Ovary (tissue), 9 donors: ENCODE data around the gene DHRS11. TPM values are rescaled to one million over a fixed set of nuclear protein-coding genes. Genes with fewer than 3 reads are reported as not detected.
A peak's percentile ranks its signal among the peaks of the same experiment; 100 is the strongest.
"Not testable (repeated sequence)": the region's sequence is repeated elsewhere in the genome, so short reads cannot be mapped to it uniquely, and the experiment has no call there.

Experiments used
- DNase-seq, 5 donors: peaks; one replicate each; pipeline ENCODE4 v3.0.0-alpha.2; 2019 to 2020
- H3K27ac ChIP-seq, 2 donors: fragments of 200-600 bp; one replicate each; pipeline versions ENCODE4 v1.5.1 to v1.8.0; 2019 to 2022
- H3K27me3 ChIP-seq: fragments of 200-600 bp; one replicate; pipeline ENCODE4 v1.8.0; 2022
- H3K36me3 ChIP-seq: fragments of 200-600 bp; sonication (generic); one replicate; pipeline ENCODE4 v1.5.1; 2019
- H3K4me1 ChIP-seq: one replicate; pipeline ENCODE4 v1.8.1; 2013; ENCODE audit warnings: mild to moderate bottlenecking, moderate library complexity; ENCODE audit not compliant: insufficient read depth
- H3K4me3 ChIP-seq: fragments of 200-600 bp; sonication (generic); one replicate; pipeline ENCODE4 v1.5.1; 2017
- H3K9me3 ChIP-seq, 2 donors: fragments of 200-600 bp in 1 of 2; sonication (generic) in 1 of 2; one replicate each; pipeline versions ENCODE4 v1.5.1 to v1.8.1; 2013 to 2019; ENCODE audit warnings: mild to moderate bottlenecking in 1 of 2, moderate library complexity in 1 of 2
- EP300 ChIP-seq: sonication (generic); formaldehyde crosslinking; IDR thresholded peaks from one replicate; pipeline ENCODE4 v1.6.1; 2017; ENCODE audit warnings: antibody characterized with exemption
- POLR2A ChIP-seq: fragments of 450-650 bp; IDR thresholded peaks from one replicate; pipeline ENCODE4 v1.6.1; 2017; ENCODE audit warnings: antibody characterized with exemption, mild to moderate bottlenecking, moderate library complexity
- WGBS, 3 donors: extraction: QIAGEN DNeasy Blood & Tissue Kit in 1 of 3; methylation state at CpG; one replicate each; pipeline versions ENCODE4 v1.1.5 to v1.1.7; 2013 to 2017; 5-methylcytosine and 5-hydroxymethylcytosine counted together
- intact Hi-C, 4 donors: fragments of 100-400 bp; cut with DNase I; formaldehyde crosslinking; loops; one replicate each; pipeline versions ENCODE4 v1.11.0 to v1.15.1; 2022 to 2023
- polyA plus RNA-seq, 2 donors: library from polyadenylated mRNA; stranded (reverse); fragments of 200-250 nt in 1 of 2; fragments of 350-450 nt in 1 of 2; fragmentation: Illumina TruSeq in 1 of 2; extraction: RNeasy Lipid Tissue Mini Kit (QIAGEN cat#74804) in 1 of 2; gene quantifications; one replicate each; pipeline ENCODE4 v1.2.3, GENCODE V29; 2013 to 2014
- total RNA-seq, 7 donors: library from RNA; depleted of rRNA in 2 of 7; stranded (reverse); fragments of >200 nt in 2 of 7; fragmentation: NEBNext Ultra II Directional in 3 of 7; extraction: Animal tissue kit (Norgen Biotek cat#: 25700) in 3 of 7; gene quantifications; one replicate each; pipeline versions ENCODE4 v1.1.0 to v1.2.4, GENCODE V29; 2016 to 2023
- TF ChIP-seq, protein P1 (sequence below), 3 donors: fragments of 450-650 bp in 2 of 3; fragments of 200-600 bp in 1 of 3; IDR thresholded peaks; one replicate each; pipeline versions ENCODE4 v1.5.1 to v1.8.0; 2016 to 2022; ENCODE audit warnings: antibody characterized with exemption in 3 of 3, mild to moderate bottlenecking in 1 of 3
- donor health status: DM: no; HTN: no; CAD: no; lungs with moderate emphysema.
- donor health status: DM: no; HTN: no; CAD: no.
- donor health status: Bipolar disorder and iron deficiency.
- donor health status: DM: yes; HTN: yes; CAD: no.
- donor health status: DM: no; HTN: no; CAD: no.
- donor health status: DM: yes; HTN: yes; CAD: no.

DHRS11 gene
- total and polyA plus RNA-seq, 9 donors, result 3.0 to 10.2 (median 6.6) TPM

DNA sequence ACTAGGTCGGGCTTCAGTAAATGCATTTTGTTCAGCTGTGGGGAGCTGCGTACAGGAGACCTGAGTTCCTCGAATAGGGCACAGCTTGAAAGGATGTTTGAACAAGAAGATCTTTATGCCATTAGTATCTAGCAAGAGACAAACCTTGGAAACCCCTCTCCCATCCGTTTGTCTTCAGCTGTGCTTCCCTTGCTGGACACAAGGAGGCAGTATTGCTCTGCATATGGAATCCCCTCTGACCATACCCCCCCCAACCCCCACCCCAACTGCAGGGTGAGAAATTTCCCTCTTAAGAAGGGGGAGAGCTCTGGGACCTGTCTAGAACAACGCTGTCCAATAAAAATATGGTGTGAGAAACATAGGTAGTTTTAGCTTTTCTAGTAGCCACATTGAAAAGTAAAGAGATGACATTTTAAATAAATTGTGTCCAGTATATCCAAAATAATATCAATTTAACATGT lies 11.3 kb downstream of the DHRS11 start:
- WGBS, 3 donors, result 11 to 20% (median 18%) methylated on average over 5 of the region's 5 CpGs
- H3K4me1 ChIP-seq, result peaks cover 5% of the 10 kb centered on the region
- no peaks in the 10 kb centered on the region for H3K27me3 ChIP-seq
- H3K4me3 ChIP-seq, result peak overlapping the region; percentile 80
- intact Hi-C loops, result no loop called here
- no peaks in the 10 kb centered on the region for H3K36me3 ChIP-seq
- no peaks in the 10 kb centered on the region for H3K9me3 ChIP-seq
- no peak overlapping the region for H3K27ac ChIP-seq
- DNase-seq, result peak; percentile 35 to 68 (median 53)
- TF ChIP-seq EP300 (no peak), POLR2A (no peak)
- TF ChIP-seq, protein P1, sequence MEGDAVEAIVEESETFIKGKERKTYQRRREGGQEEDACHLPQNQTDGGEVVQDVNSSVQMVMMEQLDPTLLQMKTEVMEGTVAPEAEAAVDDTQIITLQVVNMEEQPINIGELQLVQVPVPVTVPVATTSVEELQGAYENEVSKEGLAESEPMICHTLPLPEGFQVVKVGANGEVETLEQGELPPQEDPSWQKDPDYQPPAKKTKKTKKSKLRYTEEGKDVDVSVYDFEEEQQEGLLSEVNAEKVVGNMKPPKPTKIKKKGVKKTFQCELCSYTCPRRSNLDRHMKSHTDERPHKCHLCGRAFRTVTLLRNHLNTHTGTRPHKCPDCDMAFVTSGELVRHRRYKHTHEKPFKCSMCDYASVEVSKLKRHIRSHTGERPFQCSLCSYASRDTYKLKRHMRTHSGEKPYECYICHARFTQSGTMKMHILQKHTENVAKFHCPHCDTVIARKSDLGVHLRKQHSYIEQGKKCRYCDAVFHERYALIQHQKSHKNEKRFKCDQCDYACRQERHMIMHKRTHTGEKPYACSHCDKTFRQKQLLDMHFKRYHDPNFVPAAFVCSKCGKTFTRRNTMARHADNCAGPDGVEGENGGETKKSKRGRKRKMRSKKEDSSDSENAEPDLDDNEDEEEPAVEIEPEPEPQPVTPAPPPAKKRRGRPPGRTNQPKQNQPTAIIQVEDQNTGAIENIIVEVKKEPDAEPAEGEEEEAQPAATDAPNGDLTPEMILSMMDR (IDR thresholded peaks at IDR 0.05), result peak in 2 of 3 donors; percentile 31 to 33

DNA sequence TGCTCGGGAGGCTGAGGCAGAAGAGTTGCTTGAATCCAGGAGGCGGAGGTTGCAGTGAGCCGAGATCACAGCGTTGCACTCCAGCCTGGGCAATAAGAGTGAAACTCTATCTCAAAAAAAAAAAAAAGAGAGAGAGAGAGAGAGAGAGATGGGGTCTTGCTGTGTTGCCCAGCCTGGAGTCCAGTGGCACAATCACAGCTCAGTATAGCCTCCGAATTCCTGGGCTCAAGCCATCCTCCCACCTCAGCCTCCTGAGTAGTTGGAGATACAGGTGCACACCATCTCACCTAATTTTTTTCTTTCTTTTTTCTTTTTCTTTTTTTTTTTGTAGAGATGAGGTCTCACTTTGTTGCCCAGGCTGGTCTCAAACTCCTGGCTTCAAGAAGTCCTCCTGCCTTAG lies 13.3 kb downstream of the DHRS11 start:
- intact Hi-C loops, H3K4me1 ChIP-seq, H3K4me3 ChIP-seq, H3K36me3 ChIP-seq, H3K9me3 ChIP-seq, H3K27ac ChIP-seq, H3K27me3 ChIP-seq, DNase-seq: not testable (repeated sequence)
- 94 to 97% (median 96%) methylated on average over 5 of the region's 5 CpGs for WGBS, 3 donors

DNA sequence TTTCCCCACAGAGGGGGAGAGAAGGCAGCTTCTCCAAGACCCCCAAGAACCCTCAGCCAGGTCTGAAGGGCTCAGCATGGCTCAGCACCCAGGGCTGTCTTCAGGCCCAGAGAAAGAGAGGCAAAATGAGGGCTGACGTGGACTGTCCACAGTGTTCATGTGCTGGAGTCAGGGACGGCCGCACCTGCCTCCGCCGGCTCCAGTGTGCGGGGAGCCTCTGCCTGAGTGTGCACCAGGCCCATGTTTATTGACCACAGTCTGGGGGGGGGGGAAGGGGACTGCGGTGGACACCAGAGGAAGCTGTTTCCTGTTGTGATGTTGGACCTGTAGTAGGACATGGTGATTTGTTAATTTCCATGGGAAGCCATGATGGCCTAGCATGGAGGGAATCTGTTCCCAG lies 16.6 kb downstream of the DHRS11 start:
- DNase-seq, result no peak
- no peaks in the 10 kb centered on the region for H3K27me3 ChIP-seq
- no peak overlapping the region for H3K27ac ChIP-seq
- H3K9me3 ChIP-seq, result no peaks in the 10 kb centered on the region
- H3K4me1 ChIP-seq, result peaks cover 5% of the 10 kb centered on the region
- TF ChIP-seq, protein P1 (IDR thresholded peaks at IDR 0.05), result no peak
- intact Hi-C loops, result no loop called here
- no peaks in the 10 kb centered on the region for H3K36me3 ChIP-seq
- 80 to 82% (median 81%) methylated on average over 7 of the region's 7 CpGs for WGBS, 3 donors
- H3K4me3 ChIP-seq, result no peak overlapping the region

DNA sequence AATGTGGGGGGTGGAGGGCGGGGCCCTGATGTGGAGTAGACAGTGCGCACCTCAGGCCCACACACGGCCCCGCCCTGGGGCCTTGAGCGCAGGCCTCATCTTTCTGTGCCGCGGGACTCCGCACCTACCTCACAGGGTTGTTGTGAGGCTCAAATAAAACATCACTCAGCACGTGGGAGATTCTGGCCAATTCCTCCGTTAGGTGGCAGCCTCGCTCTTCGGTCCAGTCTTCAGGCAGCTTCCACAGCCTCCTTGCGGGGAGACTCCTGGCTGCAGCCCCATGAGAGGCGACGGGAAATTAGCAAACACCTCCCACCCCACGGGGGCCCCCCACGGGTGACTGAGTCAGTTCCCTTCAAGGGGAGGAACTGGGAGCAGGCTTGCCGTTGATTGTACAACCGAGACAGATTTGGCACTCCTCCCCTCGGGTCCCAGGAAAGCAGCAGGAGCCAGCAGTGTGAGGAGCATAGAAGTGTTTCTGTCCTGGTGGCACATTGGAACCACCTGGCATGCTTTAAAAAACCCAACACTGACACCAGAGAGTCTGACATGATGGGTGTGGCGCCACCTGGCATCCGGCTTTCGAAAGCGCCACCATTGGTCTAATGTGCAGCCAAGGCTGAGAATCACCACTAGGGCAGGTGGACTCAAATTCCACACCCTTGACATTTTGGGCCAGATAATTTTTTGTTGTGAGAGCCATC lies 17.3 kb downstream of the DHRS11 start:
- Histone ChIP-seq H3K4me1 (peaks cover 5% of the 10 kb centered on the region), H3K9me3 (no peaks in the 10 kb centered on the region), H3K27me3 (no peaks in the 10 kb centered on the region), H3K4me3 (no peak overlapping the region), H3K36me3 (no peaks in the 10 kb centered on the region), H3K27ac (no peak overlapping the region)
- intact Hi-C loops, result no loop called here
- no peak for TF ChIP-seq EP300
- TF ChIP-seq, protein P1 (IDR thresholded peaks at IDR 0.05), result peak in 1 of 3 donors; percentile 14
- 23 to 36% (median 33%) methylated on average over 16 to 24 of the region's 24 CpGs for WGBS, 3 donors
- peak; percentile 53 to 66 (median 60) for DNase-seq

DNA sequence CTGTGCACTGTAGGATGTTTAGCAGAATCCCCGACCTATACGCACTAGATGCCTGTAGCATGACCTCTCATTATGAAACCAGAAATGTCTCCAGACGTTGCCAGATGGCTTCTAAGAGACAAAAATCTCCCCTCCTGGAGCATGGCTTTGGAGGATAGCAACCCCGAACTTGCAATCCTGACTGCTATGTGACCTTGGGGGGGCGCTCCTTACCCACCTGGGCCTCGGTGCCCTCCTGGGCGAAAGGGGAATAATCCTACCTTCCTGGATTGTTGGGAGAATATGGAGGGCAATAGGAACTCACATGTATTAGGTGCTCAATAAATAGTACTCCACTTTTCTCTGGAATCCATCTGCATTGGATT lies 17.8 kb downstream of the DHRS11 start:
- Histone ChIP-seq H3K36me3 (no peaks in the 10 kb centered on the region), H3K4me1 (peaks cover 5% of the 10 kb centered on the region), H3K27me3 (no peaks in the 10 kb centered on the region), H3K9me3 (no peaks in the 10 kb centered on the region), H3K4me3 (no peak overlapping the region), H3K27ac (no peak overlapping the region)
- no peak for TF ChIP-seq EP300
- intact Hi-C loops, result no loop called here
- WGBS, 3 donors, result 71 to 79% (median 73%) methylated on average over 7 of the region's 7 CpGs
- DNase-seq, result no peak
